BJ (cell line): ENCODE data around the gene LAMA3. TPM values are rescaled to one million over a fixed set of nuclear protein-coding genes. Genes with fewer than 3 reads are reported as not detected.

Experiments
- CTCF ChIA-PET: fragments of 350-600 bp; formaldehyde crosslinking; extraction: SDS; loops from one replicate; lab custom pipeline; 2021; ENCODE audit warnings: antibody characterized with exemption, inconsistent platforms; lab: Yijun Ruan, JAX
- POLR2A ChIA-PET: fragments of 300-600 bp; sonication (Branson Sonifier 250); formaldehyde crosslinking; extraction: SDS; loops from one replicate; lab custom pipeline; 2021; ENCODE audit warnings: antibody characterized with exemption; lab: Charles Lee
- DNase-seq: peaks from one replicate; pipeline ENCODE4 v3.0.0-alpha.2; 2011; ENCODE audit warnings: low read depth
- H3K27me3 ChIP-seq: 2 replicates; pipeline ENCODE4 v1.6.0; 2011; ENCODE audit warnings: low read length; ENCODE audit not compliant: control insufficient read depth, insufficient read depth
- H3K36me3 ChIP-seq: 2 replicates; pipeline ENCODE4 v1.5.1; 2011; ENCODE audit warnings: low read length; ENCODE audit not compliant: control insufficient read depth, insufficient read depth
- H3K4me3 ChIP-seq: 2 replicates; pipeline ENCODE4 v1.5.1; 2011; ENCODE audit warnings: low read depth, mild to moderate bottlenecking, control low read depth, low read length
- CTCF ChIP-seq: IDR thresholded peaks from 2 replicates; pipeline ENCODE4 v1.5.1; 2011; ENCODE audit warnings: low read depth, mild to moderate bottlenecking, control low read depth, inconsistent platforms, low read length, moderate library complexity; ENCODE audit not compliant: insufficient read depth
- polyA plus RNA-seq: library from polyadenylated mRNA; depleted of rRNA; stranded (reverse); fragments of >200 nt; gene quantifications from 2 replicates; pipeline ENCODE4 v1.2.3, GENCODE V29; 2011; rRNA removed

Gene LAMA3
- polyA plus RNA-seq, 1 experiment, result 5.6 TPM

GRCh38 chr18:24000613-24001490 is 311.6 kb downstream of the LAMA3 start:
- POLR2A ChIA-PET, result no interaction called here
- DNase-seq, result no peak

GRCh38 chr18:24002479-24002878 is 313.2 kb downstream of the LAMA3 start:
- Histone ChIP-seq H3K27me3 (no peaks in the 10 kb centered on the region), H3K4me3 (no peak overlapping the region), H3K36me3 (no peaks in the 10 kb centered on the region)
- ChIA-PET CTCF (interaction anchor here (1.4 kb wide), 1 partner anchor 24 kb away, joined by 3 read pairs; no protein-coding TSS in a partner anchor), POLR2A (no interaction called here)
- no peak for DNase-seq
- 0 out of 2 replicates have a peak, but pooled peaks have one; percentile 10 for TF ChIP-seq CTCF

More at GRCh38 chr18:24000613-24001490, 311.6 kb downstream of the LAMA3 start:
- CTCF ChIA-PET, result no interaction called here
- Histone ChIP-seq H3K27me3 (no peaks in the 10 kb centered on the region), H3K4me3 (no peak overlapping the region), H3K36me3 (no peaks in the 10 kb centered on the region)
- TF ChIP-seq CTCF, result no peak

- H3K27me3 ChIP-seq, result no peaks in the 10 kb centered on the region
- CTCF ChIA-PET, result interaction anchor here (0.8 to 1.4 kb wide), 3 partner anchors 13 to 173 kb away, joined by 3 read pairs; no protein-coding TSS in a partner anchor
- no peak for DNase-seq
- POLR2A ChIA-PET, result no interaction called here
- TF ChIP-seq CTCF, result no peak
- no peak overlapping the region for H3K4me3 ChIP-seq
- no peaks in the 10 kb centered on the region for H3K36me3 ChIP-seq
Observed at GRCh38 chr18:24003288-24003687, 314.0 kb downstream of the LAMA3 start.

GRCh38 chr18:24003903-24004640 is 314.8 kb downstream of the LAMA3 start:
- no peak for TF ChIP-seq CTCF
- ChIA-PET CTCF (interaction anchor here (0.8 to 1.2 kb wide), 2 partner anchors 13 to 173 kb away, joined by 3 read pairs; no protein-coding TSS in a partner anchor), POLR2A (no interaction called here)
- H3K4me3 ChIP-seq, result no peak overlapping the region
- DNase-seq, result no peak
- no peaks in the 10 kb centered on the region for H3K27me3 ChIP-seq
- H3K36me3 ChIP-seq, result no peaks in the 10 kb centered on the region

Other genes with a start within 250 kb of the LAMA3 start
- gene RIOK3, start 236.2 kb upstream of the LAMA3 start, polyA plus RNA-seq, result 30.9 and 45.1 TPM in 2 replicates
- gene RMC1, start 185.9 kb upstream of the LAMA3 start, polyA plus RNA-seq, result 10.8 and 15.1 TPM in 2 replicates
- gene NPC1, start 102.9 kb upstream of the LAMA3 start, polyA plus RNA-seq, result 34.2 and 54.5 TPM in 2 replicates
- 4.3 and 4.7 TPM in 2 replicates for gene ANKRD29, start 26.5 kb upstream of the LAMA3 start, polyA plus RNA-seq